HepG2 (cell line): ENCODE measurements around the gene TM9SF4. TPM values are rescaled to one million over a fixed set of nuclear protein-coding genes. Genes with fewer than 3 reads are reported as not detected.

Source experiments
- ARNT ChIP-seq: fragments of 450-650 bp; IDR thresholded peaks from 2 replicates; pipeline ENCODE4 v1.6.1; 2017
- FLYWCH1 ChIP-seq: sonication (generic); formaldehyde crosslinking; IDR thresholded peaks from 2 replicates; pipeline ENCODE4 v1.8.1; 2023; ENCODE audit warnings: mild to moderate bottlenecking, missing genetic modification reagents
- FOSL1 ChIP-seq: sonication (generic); formaldehyde crosslinking; IDR thresholded peaks from 2 replicates; pipeline ENCODE4 v1.9.0; 2021; ENCODE audit warnings: missing genetic modification reagents, borderline replicate concordance
- NBN ChIP-seq: fragments of 450-650 bp; conservative IDR thresholded peaks from 2 replicates; pipeline ENCODE4 v1.6.1; 2017
- POLR2AphosphoS2 ChIP-seq: IDR thresholded peaks from 2 replicates; pipeline ENCODE4 v1.6.1; 2011; ENCODE audit warnings: low read depth, low read length, improper control_type of control experiment
- PRMT3 ChIP-seq: sonication (generic); formaldehyde crosslinking; IDR thresholded peaks from 2 replicates; pipeline ENCODE4 v1.8.1; 2022; ENCODE audit warnings: low read depth, mild to moderate bottlenecking, moderate library complexity, missing genetic modification reagents, borderline replicate concordance
- TOE1 ChIP-seq: sonication (generic); formaldehyde crosslinking; IDR thresholded peaks from 2 replicates; pipeline ENCODE4 v1.4.0; 2020; ENCODE audit warnings: mild to moderate bottlenecking, missing genetic modification reagents
- ZKSCAN8 ChIP-seq: IDR thresholded peaks from 2 replicates; pipeline ENCODE4 v1.6.1; 2016; ENCODE audit warnings: borderline replicate concordance, missing genetic modification reagents, missing compliant biosample characterization
- ZNF160 ChIP-seq: sonication (generic); formaldehyde crosslinking; IDR thresholded peaks from 2 replicates; pipeline ENCODE4 v1.8.0; 2022; ENCODE audit warnings: mild to moderate bottlenecking, inconsistent platforms, missing genetic modification reagents
- ZNF619 ChIP-seq: sonication (generic); formaldehyde crosslinking; IDR thresholded peaks from 2 replicates; pipeline ENCODE4 v1.4.0; 2020; ENCODE audit warnings: mild to moderate bottlenecking, missing genetic modification reagents
- polyA plus RNA-seq, 8 experiments: library from polyadenylated mRNA; depleted of rRNA in 3 of 8; stranded (reverse) in 7 of 8; unstranded in 1 of 8; fragments of >200 nt; fragmentation: Illumina TruSeq in 4 of 8; extraction: Trizol in 4 of 8; gene quantifications; 2 replicates each; pipeline versions ENCODE4 v1.2.1 to v1.2.3, GENCODE V29; 2011 to 2016; ENCODE audit warnings: low read depth in 4 of 8, missing spikeins in 1 of 8, mixed read lengths in 1 of 8; ENCODE audit not compliant: insufficient read depth in 1 of 8
- total RNA-seq, 5 experiments: library from RNA; depleted of rRNA; stranded (reverse); fragments of >200 nt; fragmentation: Illumina TruSeq; extraction: Trizol; gene quantifications; 2 replicates each; pipeline ENCODE4 v1.2.3, GENCODE V29; 2016; ENCODE audit warnings: low read depth in 1 of 5
- TF ChIP-seq, protein P1 (sequence below): IDR thresholded peaks from 2 replicates; pipeline ENCODE4 v1.6.1; 2016
- TF ChIP-seq, protein P2 (sequence below): sonication (generic); formaldehyde crosslinking; IDR thresholded peaks from 2 replicates; pipeline ENCODE4 v1.5.1; 2020; ENCODE audit warnings: missing genetic modification reagents, mild to moderate bottlenecking, borderline replicate concordance
- TF ChIP-seq, protein P3 (sequence below): sonication (generic); formaldehyde crosslinking; IDR thresholded peaks from 2 replicates; pipeline ENCODE4 v1.4.0; 2020; ENCODE audit warnings: mild to moderate bottlenecking, missing genetic modification reagents, borderline replicate concordance
- TF ChIP-seq, protein P4 (sequence below): IDR thresholded peaks from 2 replicates; pipeline ENCODE4 v1.6.1; 2016
- TF ChIP-seq, protein P5 (sequence below): sonication (generic); formaldehyde crosslinking; IDR thresholded peaks from 2 replicates; pipeline ENCODE4 v1.4.0; 2020; ENCODE audit warnings: missing genetic modification reagents, borderline replicate concordance
- TF ChIP-seq, protein P6 (sequence below): sonication (generic); formaldehyde crosslinking; IDR thresholded peaks from 2 replicates; pipeline ENCODE4 v1.4.0; 2020; ENCODE audit warnings: missing genetic modification reagents

The TM9SF4 gene
- total and polyA plus RNA-seq, 2 of the 13 experiments (the other 11 are each of a cell fraction or from before 2014, with no cell fraction given), result 53.5 to 171 TPM

DNA sequence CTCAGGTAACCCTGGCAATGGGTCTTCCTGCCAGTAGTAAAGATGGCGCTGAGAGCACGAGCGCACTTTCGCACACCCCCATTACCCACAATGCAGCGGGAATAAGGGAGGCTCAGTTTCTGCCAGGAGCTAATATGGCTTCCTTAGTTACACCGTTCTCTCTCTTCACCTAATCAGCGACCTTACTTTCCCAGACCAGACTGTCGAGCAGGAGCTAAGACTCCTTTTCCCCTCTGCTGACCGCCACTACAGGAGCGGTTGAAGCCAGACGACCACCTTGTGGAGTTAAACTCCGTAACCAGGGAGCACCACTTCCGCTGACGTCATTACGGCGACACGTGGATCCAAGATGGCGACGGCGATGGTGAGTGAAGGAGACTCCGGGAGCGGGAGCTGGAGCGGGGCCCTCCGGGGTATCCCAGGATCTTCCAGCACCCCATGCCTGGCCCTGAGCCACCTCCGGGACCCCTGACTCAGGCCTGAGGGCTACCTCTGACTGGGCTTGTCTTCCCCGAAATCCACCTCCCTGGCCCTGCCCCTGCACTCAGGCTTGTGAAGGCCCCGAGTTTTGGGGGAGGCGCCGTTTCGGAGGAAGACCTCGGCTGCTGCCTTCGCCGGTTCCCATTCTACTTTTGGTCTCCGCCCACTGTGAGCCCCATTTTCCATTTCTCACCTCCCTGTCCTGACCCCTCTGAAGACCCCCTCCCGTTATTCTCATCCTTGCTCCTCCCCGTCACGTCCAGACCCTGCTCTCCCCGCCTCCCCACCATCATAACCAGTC is at the start of gene TM9SF4 (continued):
- TF ChIP-seq, protein P1, sequence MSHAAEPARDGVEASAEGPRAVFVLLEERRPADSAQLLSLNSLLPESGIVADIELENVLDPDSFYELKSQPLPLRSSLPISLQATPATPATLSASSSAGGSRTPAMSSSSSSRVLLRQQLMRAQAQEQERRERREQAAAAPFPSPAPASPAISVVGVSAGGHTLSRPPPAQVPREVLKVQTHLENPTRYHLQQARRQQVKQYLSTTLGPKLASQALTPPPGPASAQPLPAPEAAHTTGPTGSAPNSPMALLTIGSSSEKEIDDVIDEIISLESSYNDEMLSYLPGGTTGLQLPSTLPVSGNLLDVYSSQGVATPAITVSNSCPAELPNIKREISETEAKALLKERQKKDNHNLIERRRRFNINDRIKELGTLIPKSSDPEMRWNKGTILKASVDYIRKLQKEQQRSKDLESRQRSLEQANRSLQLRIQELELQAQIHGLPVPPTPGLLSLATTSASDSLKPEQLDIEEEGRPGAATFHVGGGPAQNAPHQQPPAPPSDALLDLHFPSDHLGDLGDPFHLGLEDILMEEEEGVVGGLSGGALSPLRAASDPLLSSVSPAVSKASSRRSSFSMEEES (CRISPR knock-in tag), result peak; percentile 86
- TF ChIP-seq, protein P2, sequence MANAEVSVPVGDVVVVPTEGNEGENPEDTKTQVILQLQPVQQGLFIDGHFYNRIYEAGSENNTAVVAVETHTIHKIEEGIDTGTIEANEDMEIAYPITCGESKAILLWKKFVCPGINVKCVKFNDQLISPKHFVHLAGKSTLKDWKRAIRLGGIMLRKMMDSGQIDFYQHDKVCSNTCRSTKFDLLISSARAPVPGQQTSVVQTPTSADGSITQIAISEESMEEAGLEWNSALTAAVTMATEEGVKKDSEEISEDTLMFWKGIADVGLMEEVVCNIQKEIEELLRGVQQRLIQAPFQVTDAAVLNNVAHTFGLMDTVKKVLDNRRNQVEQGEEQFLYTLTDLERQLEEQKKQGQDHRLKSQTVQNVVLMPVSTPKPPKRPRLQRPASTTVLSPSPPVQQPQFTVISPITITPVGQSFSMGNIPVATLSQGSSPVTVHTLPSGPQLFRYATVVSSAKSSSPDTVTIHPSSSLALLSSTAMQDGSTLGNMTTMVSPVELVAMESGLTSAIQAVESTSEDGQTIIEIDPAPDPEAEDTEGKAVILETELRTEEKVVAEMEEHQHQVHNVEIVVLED (CRISPR knock-in tag), result peak; percentile 99
- no peak for TF ChIP-seq ARNT
- TF ChIP-seq, protein P3, sequence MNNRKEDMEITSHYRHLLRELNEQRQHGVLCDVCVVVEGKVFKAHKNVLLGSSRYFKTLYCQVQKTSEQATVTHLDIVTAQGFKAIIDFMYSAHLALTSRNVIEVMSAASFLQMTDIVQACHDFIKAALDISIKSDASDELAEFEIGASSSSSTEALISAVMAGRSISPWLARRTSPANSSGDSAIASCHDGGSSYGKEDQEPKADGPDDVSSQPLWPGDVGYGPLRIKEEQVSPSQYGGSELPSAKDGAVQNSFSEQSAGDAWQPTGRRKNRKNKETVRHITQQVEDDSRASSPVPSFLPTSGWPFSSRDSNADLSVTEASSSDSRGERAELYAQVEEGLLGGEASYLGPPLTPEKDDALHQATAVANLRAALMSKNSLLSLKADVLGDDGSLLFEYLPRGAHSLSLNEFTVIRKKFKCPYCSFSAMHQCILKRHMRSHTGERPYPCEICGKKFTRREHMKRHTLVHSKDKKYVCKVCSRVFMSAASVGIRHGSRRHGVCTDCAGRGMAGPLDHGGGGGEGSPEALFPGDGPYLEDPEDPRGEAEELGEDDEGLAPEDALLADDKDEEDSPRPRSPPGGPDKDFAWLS, result peak; percentile 71; the same call in 1 of the 2 replicates
- TF ChIP-seq, protein P4, sequence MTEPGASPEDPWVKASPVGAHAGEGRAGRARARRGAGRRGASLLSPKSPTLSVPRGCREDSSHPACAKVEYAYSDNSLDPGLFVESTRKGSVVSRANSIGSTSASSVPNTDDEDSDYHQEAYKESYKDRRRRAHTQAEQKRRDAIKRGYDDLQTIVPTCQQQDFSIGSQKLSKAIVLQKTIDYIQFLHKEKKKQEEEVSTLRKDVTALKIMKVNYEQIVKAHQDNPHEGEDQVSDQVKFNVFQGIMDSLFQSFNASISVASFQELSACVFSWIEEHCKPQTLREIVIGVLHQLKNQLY (CRISPR knock-in tag), result peak; percentile 57; the same call in 1 of the 2 replicates
- no peak for TF ChIP-seq NBN
- peak; percentile 75 for TF ChIP-seq ZNF160 (CRISPR knock-in tag)
- no peak for TF ChIP-seq POLR2AphosphoS2
- TF ChIP-seq PRMT3, result peak; percentile 83; the same call in 1 of the 2 replicates
- TF ChIP-seq, protein P5, sequence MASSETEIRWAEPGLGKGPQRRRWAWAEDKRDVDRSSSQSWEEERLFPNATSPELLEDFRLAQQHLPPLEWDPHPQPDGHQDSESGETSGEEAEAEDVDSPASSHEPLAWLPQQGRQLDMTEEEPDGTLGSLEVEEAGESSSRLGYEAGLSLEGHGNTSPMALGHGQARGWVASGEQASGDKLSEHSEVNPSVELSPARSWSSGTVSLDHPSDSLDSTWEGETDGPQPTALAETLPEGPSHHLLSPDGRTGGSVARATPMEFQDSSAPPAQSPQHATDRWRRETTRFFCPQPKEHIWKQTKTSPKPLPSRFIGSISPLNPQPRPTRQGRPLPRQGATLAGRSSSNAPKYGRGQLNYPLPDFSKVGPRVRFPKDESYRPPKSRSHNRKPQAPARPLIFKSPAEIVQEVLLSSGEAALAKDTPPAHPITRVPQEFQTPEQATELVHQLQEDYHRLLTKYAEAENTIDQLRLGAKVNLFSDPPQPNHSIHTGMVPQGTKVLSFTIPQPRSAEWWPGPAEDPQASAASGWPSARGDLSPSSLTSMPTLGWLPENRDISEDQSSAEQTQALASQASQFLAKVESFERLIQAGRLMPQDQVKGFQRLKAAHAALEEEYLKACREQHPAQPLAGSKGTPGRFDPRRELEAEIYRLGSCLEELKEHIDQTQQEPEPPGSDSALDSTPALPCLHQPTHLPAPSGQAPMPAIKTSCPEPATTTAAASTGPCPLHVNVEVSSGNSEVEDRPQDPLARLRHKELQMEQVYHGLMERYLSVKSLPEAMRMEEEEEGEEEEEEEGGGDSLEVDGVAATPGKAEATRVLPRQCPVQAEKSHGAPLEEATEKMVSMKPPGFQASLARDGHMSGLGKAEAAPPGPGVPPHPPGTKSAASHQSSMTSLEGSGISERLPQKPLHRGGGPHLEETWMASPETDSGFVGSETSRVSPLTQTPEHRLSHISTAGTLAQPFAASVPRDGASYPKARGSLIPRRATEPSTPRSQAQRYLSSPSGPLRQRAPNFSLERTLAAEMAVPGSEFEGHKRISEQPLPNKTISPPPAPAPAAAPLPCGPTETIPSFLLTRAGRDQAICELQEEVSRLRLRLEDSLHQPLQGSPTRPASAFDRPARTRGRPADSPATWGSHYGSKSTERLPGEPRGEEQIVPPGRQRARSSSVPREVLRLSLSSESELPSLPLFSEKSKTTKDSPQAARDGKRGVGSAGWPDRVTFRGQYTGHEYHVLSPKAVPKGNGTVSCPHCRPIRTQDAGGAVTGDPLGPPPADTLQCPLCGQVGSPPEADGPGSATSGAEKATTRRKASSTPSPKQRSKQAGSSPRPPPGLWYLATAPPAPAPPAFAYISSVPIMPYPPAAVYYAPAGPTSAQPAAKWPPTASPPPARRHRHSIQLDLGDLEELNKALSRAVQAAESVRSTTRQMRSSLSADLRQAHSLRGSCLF (CRISPR knock-in tag), result peak; percentile 89; the same call in 1 of the 2 replicates
- TF ChIP-seq FOSL1 (CRISPR knock-in tag), result peak; percentile 6; the same call in 1 of the 2 replicates
- peak; percentile 79; the same call in 1 of the 2 replicates for TF ChIP-seq ZNF619
- peak; percentile 87; the same call in 1 of the 2 replicates for TF ChIP-seq FLYWCH1
- TF ChIP-seq ZKSCAN8 (CRISPR knock-in tag), result peak; percentile 84; the same call in 1 of the 2 replicates
- no peak; the same call in 1 of the 2 replicates for TF ChIP-seq TOE1 (CRISPR knock-in tag)
- TF ChIP-seq, protein P6, sequence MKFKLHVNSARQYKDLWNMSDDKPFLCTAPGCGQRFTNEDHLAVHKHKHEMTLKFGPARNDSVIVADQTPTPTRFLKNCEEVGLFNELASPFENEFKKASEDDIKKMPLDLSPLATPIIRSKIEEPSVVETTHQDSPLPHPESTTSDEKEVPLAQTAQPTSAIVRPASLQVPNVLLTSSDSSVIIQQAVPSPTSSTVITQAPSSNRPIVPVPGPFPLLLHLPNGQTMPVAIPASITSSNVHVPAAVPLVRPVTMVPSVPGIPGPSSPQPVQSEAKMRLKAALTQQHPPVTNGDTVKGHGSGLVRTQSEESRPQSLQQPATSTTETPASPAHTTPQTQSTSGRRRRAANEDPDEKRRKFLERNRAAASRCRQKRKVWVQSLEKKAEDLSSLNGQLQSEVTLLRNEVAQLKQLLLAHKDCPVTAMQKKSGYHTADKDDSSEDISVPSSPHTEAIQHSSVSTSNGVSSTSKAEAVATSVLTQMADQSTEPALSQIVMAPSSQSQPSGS (CRISPR knock-in tag), result peak; percentile 99
